ENCODE measurements around the gene MED17. TPM values are rescaled to one million over a fixed set of nuclear protein-coding genes. Genes with fewer than 3 reads are reported as not detected.

The MED17 gene
- total and polyA plus RNA-seq, 9 donors: 24.9 to 38.3 (median 32.0) TPM

GRCh38 chr11:93840180-93840579 lies 56.1 kb downstream of the MED17 start:
- Histone ChIP-seq H3K4me1 (ENCODE audit: insufficient read depth) (no peaks in the 10 kb centered on the region), H3K4me3 (no peak overlapping the region), H3K36me3 (no peaks in the 10 kb centered on the region), H3K9me3 (no peaks in the 10 kb centered on the region), H3K27me3 (no peaks in the 10 kb centered on the region), H3K27ac (no peak overlapping the region)
- no peak for DNase-seq
- intact Hi-C loops (cut with DNase I): no loop called here
- TF ChIP-seq POLR2A (IDR thresholded peaks at IDR 0.05): no peak
- TF ChIP-seq CTCF (IDR thresholded peaks at IDR 0.05): no peak
- WGBS, 3 donors: 55 to 60% (median 58%) methylated on average over 2 of the region's 2 CpGs

GRCh38 chr11:93840981-93841380 lies 56.9 kb downstream of the MED17 start:
- no peak overlapping the region for H3K4me3 ChIP-seq
- DNase-seq: no peak
- no peaks in the 10 kb centered on the region for H3K27me3 ChIP-seq
- H3K9me3 ChIP-seq: no peaks in the 10 kb centered on the region
- no peak overlapping the region for H3K27ac ChIP-seq
- H3K36me3 ChIP-seq: no peaks in the 10 kb centered on the region
- H3K4me1 ChIP-seq (ENCODE audit: insufficient read depth): no peaks in the 10 kb centered on the region
- no peak for TF ChIP-seq POLR2A (IDR thresholded peaks at IDR 0.05)
- TF ChIP-seq CTCF (IDR thresholded peaks at IDR 0.05): no peak
- TF ChIP-seq EP300 (IDR thresholded peaks at IDR 0.05): no peak
- intact Hi-C loops (cut with DNase I): no loop called here
- 50 to 55% (median 52%) methylated on average over 3 of the region's 3 CpGs for WGBS, 3 donors

GRCh38 chr11:93841446-93841845 lies 57.4 kb downstream of the MED17 start:
- TF ChIP-seq CTCF (IDR thresholded peaks at IDR 0.05) (no peak), EP300 (IDR thresholded peaks at IDR 0.05) (no peak), POLR2A (IDR thresholded peaks at IDR 0.05) (no peak)
- intact Hi-C loops (cut with DNase I): no loop called here
- Histone ChIP-seq H3K9me3 (no peaks in the 10 kb centered on the region), H3K4me1 (ENCODE audit: insufficient read depth) (no peaks in the 10 kb centered on the region), H3K4me3 (no peak overlapping the region), H3K27ac (no peak overlapping the region), H3K36me3 (no peaks in the 10 kb centered on the region), H3K27me3 (no peaks in the 10 kb centered on the region)
- WGBS, 3 donors: 82 to 86% (median 85%) methylated on average over 2 of the region's 2 CpGs
- DNase-seq: no peak

- Histone ChIP-seq H3K4me3 (no peak overlapping the region), H3K4me1 (ENCODE audit: insufficient read depth) (no peaks in the 10 kb centered on the region), H3K27ac (no peak overlapping the region), H3K9me3 (no peaks in the 10 kb centered on the region), H3K36me3 (no peaks in the 10 kb centered on the region), H3K27me3 (no peaks in the 10 kb centered on the region)
- 89 to 91% (median 91%) methylated on average over 4 of the region's 4 CpGs for WGBS, 3 donors
- no peak for DNase-seq
- TF ChIP-seq CTCF (IDR thresholded peaks at IDR 0.05): no peak
- intact Hi-C loops (cut with DNase I): no loop called here
These were observed 58.0 kb downstream of the MED17 start for GRCh38 chr11:93842034-93842433.

GRCh38 chr11:93842461-93842860 lies 58.4 kb downstream of the MED17 start:
- Histone ChIP-seq H3K27me3 (no peaks in the 10 kb centered on the region), H3K4me3 (no peak overlapping the region), H3K4me1 (ENCODE audit: insufficient read depth) (no peaks in the 10 kb centered on the region), H3K9me3 (no peaks in the 10 kb centered on the region), H3K27ac (no peak overlapping the region), H3K36me3 (no peaks in the 10 kb centered on the region)
- TF ChIP-seq EP300 (IDR thresholded peaks at IDR 0.05) (no peak), CTCF (IDR thresholded peaks at IDR 0.05) (no peak), POLR2A (IDR thresholded peaks at IDR 0.05) (no peak)
- intact Hi-C loops (cut with DNase I): no loop called here
- whole genome bisulfite sequencing, 3 donors: 53 to 71% (median 62%) methylated on average over 6 of the region's 6 CpGs
- no peak for DNase-seq
